ENCODE data around the gene NFYC.

Gene NFYC

DNA sequence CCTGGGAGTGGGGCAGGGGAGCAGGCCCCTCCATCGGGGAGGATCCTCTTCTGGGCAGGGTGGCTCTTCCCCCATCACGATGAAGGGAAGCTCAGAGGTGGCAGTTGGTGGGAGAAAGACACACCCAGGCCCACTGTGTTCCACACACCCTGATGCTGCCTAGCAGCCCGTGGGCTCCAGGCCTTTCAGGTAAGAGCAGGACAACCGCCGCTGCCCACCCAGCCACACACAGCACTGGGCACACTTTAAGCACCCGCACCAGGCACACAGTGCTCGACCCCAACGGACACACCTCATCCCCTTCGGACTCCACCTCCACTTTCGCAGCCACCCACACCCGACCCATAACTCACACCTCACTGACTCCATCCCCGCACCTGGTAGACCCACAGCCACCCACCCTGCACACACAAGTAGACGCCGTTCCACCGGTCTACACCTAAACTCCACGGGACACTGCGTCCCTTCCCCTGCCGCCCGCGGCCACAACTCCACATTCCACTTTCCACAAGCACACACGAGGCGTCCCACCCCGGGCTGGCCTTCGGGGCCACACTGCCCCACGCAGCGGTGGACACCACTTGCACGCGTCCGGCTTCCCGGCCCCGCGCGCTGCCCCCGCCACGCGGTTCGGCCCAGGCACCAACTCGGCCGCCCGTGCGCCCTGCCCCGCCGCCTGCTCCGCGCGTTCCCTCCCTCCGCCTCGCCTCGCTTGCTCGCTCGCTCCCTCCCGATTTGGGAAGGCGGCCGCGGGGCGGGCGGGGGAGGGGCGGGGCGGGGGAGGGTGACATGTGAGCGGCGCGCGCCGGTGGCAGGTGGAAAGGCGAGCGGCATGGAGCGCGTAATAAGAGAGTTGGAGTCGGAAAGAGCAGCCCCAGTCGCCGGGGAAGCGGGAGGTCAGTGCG, 91.7 kb downstream of the NFYC start, which contains the start of gene KCNQ4:
Gene KCNQ4, plus strand, starts transcription at position 787 of the 905 bp plus-strand sequence. CDS start 307 bp downstream, outside the sequence.
- no peak for DNase-seq (ENCODE audit: low read depth)

DNA sequence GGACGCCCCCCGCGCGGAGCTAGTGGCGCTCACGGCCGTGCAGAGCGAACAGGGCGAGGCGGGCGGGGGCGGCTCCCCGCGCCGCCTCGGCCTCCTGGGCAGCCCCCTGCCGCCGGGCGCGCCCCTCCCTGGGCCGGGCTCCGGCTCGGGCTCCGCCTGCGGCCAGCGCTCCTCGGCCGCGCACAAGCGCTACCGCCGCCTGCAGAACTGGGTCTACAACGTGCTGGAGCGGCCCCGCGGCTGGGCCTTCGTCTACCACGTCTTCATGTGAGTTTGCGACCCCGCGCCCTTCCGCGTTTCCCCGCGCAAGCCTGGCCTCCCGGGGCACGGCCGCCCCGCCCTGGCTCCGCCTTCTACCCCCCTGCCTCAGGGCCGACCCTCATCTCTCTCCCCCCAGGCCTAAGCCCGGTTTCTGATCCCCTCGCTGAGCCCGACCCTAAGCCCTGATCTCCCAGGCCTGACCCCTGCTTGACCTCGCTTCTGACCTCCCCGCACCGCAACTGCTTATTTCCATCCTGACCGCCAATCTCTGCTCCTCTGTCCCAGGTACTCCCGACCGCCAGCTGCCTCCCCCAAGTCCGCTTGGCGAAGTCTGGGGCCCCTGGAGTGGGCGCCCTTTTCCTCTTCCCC, 92.8 kb downstream of the NFYC start:
- DNase-seq (ENCODE audit: low read depth), result no peak

DNA sequence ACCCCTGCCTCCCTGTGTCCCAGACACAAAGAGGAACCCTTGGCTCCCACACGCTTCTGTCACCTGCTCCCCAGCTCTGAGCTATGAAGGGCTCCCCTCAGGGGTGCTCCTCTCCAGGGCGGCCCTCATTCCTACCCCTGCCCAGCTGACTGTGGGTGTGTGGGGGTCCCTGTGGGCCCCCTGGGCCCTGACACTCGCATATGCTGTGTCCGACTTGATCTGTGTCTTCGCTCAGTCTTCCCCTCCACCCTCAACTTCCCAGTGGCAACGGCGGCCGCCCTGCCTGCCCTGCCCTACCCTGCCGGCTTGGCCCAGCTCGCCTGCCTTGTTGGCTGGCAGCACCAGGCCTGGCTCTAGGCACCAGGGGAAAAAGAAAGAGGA, 93.3 kb downstream of the NFYC start:
- no peak for DNase-seq (ENCODE audit: low read depth)

DNA sequence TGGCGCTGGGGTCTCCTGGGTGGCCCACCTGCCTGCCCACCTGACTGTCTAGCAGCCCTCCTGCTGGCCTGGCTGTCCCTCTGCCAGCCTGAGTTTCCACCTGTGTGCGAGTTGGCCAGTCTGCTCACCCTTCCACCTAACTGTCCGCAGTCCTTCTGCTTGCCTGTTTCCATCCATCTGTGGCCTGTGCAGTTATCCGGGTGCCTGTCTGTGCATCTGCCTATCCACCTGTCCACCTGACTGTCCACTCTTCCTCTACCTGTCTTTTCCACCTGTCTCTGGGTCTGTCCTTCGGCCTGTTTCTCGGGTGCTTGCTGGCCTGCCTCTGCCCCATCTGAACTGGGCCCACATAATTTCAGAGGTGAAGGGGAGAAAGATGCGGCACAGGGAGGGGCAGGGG, 93.9 kb downstream of the NFYC start:
- no peak for DNase-seq (ENCODE audit: low read depth)

DNA sequence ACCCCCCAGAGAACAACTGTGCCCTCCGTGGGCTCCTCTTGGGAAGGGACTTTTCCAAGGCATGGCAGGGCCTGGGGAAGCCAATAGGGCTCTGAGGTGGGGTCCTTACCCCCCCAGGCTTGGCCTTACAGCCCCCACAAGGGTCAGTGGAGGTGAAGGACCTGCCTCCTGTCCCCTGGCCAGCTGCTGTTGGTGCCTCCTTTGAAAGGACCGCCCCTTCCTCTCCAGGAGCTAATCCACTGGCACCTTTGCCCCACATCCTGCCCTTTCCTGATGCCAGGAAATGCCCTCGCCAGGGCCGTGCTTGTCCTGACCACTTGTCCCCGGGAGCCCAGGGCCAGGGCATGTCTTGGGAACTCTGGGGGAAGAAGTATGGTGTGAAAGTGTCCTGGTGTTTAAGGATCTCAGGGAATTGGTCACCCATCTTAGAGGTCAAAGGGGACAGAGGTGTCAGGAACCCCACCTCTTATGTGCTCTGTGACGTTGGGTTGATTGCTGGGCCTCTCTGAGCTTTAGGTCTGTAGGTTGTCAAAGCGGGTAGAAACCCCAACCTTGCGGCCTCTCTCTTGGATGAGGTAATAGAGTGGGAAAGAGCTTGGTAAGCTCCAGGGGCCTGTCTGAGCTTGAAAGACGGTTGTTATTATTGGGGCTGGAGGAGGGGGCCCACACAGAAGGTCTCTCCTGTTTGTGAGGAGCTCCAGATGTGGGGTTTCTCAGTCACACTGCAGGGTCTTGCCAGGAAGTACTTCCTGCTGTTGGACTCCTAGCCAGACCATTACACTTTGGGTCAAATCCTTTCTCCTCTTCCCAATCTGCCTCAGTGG, 94.9 kb downstream of the NFYC start:
- no peak for DNase-seq (ENCODE audit: low read depth)

DNA sequence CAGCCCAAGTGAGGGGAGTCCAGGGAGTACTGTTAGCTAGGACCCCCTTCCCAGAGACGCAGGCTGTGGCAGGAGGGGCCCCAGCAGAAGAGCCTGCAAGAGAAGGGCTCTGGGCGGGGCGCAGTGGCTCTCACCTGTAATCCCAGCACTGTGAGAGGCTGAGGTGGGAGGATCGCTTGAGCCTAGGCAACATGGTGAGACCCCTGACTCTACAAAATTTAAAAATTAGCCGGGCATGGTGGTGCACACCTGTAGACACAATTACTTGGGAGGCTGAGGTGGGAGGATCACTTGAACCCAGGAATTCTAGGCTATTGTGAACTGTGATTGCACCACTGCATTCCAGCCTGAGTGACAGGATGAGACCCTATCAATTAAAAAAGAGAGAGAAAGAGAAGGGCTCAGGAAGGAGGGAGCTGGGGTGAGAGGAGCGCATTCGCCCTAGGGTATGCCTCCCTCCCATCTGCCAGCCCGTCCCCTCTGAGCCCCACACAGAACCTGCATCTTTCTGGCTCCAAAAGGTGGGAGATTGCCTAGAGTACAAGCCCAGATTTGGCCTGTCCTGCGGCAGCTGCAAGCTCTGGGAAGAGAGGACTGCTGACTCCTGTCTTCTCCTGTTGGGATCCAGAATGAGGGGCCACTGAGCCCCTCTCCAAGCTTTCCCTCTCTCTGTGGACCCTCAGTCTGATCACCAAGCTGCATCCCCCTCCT, 95.6 kb downstream of the NFYC start:
- no peak for DNase-seq (ENCODE audit: low read depth)

DNA sequence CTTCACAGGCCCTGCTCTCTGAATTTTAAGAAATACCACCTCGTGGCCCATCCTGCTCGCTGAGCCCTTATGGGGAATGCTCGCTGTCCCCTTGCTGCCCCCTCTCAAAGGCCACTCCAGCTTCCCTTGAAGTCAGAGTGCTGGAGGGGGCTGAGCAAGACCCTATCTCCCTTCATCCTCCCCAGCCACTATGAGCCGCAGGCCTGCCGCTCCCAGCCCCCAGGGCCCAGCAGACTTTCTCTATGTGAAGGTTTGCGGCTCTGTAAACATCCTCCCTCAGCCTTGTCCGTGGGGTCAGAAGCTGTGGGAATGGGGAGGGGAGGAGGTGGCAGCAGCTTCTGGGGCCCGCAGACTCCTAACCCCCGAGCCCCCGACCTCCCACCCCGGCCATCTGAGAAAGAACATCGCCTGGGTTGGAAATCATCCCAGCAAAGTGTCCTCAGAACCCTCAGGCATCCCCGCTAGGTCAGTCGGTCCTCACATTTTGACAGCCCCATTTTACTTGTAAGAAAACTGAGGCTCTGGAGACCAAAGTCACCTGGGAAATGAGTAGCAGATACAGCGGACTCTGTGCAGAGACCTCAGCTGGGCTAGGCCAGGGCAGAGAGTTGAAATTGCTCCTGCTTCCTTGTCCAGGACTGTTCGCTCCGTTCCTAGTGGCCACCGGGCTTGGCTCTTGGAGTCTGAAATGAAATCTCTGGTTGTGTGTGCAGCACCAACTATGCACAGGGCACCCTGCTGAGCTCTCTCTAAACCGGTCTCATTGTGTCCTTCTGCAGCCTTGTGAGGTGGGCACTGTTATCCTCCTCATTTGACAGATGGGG, 96.4 kb downstream of the NFYC start:
- no peak for DNase-seq (ENCODE audit: low read depth)

DNA sequence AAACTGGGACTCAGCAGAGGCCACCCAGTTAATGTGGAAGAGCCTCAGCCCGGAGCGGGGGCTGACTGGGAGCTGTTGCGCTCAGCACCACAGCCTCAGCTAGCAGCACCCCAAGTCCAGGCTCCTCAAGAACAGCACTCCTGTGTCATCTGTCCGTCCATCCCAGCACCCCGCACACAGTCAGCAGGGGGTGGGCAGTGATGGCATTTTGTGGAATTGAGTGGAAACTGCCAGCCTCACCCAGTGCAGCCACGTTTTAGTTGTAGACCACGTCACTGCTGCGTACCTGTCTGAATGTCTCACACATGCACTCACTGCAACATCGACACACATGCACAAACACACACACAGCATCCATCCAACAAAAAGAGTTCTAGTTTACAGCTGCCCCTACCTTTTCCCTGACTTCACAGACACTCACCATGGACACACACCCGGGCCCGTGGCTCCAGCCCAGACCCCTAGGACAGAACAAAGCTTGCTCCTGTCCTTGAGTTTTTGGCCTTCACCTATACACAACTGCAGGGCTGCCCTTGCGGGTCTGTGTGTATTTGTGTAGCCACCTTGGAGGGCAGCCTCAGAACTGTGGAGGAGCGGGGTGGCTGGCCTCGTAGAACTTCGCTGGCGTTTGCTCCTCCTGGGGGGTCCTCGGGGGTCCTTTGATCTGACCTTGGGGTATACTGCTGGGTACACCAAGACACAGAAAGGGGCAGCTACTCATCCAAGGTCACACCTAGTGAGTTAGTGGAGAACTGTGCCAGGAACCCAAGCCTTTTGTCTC, 97.2 kb downstream of the NFYC start:
- DNase-seq (ENCODE audit: low read depth), result no peak

DNA sequence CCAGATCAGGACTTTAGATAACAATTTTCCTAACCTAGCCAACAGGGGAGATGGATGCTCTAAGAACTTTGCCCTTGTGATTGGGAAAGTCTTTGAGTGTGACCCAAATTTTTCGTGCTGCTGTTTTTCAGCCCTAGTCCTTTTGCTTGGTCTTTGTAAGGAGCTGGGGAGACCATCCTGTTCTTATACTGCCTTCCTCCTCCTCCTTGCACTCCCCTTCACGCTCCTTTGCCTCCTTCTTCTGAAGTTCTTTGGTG, 97.8 kb downstream of the NFYC start:
- DNase-seq (ENCODE audit: low read depth), result no peak

DNA sequence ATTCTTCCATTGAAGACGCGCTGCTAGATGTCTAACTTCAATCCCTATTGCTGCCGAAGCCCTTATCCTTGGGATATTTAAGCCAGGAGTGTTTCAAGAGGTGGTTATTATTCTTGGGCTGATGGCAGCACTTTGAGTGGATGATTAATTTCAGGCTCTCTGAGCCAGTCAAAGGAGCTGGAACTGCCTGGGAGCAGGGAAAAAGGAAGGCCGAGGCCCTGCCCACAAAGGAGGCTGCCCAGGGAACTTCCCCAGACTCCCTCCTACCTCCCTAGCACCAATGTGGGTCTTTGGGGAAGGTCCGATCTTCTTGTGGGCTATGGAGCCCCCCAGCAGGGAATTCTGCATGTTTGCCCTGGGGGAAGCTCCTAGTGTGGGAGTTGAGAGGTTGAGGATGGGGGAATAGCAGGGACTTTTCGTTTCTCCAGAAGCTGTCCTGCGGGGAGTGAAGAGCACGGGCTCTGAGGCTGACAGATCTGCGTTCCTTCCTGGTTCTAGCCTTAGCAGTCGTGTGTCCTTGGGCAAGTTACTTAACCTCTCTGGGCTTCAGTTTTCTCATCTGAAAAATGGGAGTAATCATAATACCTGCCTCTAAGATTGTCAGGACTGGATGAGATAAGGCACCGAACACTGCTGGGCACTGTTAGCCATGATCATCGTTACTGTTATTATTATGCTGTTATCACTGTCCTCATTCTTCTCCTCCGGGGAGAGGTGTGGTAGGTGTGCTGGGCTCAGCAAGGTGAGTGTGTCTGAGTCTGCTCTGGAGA, 98.3 kb downstream of the NFYC start:
- DNase-seq (ENCODE audit: low read depth), result no peak

DNA sequence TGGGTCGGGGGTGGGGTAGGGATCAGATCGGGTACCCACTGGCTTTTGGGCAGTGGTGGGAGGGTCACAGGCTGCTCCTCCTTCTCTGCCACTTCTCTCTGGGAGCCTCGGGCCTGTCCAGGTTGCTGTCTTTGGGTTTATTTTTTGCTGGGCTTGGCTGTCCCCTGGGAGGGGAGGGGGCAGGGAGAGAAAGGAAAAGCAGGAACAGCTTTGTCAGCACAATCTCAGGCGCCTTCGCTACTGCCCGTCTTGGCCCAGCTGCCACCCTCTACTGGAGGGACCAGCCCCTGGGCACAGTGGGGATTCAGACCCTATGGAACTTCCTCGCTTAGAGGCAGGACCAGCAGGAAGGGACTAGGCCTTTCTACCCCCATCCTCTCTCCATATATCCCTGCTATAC, 100.5 kb downstream of the NFYC start:
- DNase-seq (ENCODE audit: low read depth), result no peak

DNA sequence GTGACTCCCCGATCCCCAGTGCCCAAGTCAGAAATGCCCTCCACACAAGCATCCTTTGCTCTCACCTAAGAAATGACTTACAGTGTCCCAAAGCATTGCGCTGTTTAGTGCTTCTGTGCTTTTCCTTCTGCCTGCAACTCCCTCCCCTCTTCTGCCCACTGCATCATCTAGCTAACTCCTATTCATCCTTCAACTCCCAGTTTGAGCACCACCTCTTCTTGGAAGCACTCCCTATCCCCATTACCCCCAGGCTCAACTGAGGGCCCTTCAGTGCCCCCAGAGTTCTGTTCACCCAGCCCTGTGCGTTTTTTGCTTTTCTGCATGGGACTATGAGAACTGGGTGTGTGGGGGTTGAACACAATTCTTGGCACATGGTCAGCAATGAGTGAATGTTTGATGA, 102.1 kb downstream of the NFYC start:
- no peak for DNase-seq (ENCODE audit: low read depth)

DNA sequence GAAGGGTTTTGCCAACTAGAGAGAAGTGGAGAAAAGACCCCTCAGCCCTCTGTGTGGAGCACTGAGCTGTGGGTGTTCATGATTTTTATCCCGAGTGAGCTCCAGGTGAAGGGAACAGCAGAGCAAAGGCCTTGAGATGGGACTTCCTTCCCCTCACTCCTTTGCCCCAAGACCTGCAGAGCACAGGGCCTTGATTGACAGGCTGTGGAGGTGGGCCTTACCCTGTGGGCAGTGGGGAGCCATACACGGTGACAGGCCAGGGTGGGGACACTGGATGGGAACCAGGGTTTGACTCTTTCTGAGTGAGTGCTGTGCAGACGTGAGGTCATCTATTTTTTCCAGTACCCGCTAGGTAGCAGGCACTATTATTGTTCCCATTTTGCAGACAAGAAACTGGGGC, 102.5 kb downstream of the NFYC start:
- DNase-seq (ENCODE audit: low read depth), result no peak

DNA sequence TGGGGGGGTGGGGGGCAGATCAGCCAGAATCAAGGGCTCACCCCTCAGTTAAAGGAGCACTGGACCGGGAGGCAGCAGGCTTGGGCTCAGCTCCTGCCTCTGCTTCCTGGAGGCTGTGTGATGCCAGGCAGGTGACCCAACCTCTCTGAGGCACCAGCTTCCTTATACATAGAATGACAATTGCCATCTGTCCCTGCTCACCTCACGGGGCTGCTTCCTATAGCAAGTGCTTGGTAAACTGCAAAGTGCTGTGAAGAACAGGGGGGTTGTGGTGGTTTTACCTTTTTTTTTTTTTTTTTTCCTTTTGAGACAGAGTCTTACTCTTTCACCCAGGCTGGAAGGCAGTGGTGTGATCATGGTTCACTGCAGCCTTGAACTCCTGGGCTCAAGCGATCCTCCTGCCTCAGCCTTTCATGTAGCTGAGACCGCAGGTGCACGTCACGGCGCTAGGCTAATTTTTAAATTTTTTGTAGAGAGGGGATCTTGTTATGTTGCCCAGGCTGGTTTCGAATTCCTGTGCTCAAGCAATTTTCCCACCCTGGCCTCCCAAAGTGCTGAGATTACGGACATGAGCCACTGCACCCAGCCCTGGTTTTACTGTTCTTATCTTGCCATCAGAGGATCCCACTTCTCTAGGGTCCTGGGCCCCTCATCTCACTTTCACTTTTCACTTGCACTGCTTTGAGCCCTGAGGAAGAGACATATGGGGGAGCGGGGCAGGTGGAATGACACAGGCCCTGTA, 103.6 kb downstream of the NFYC start:
- no peak for DNase-seq (ENCODE audit: low read depth)

DNA sequence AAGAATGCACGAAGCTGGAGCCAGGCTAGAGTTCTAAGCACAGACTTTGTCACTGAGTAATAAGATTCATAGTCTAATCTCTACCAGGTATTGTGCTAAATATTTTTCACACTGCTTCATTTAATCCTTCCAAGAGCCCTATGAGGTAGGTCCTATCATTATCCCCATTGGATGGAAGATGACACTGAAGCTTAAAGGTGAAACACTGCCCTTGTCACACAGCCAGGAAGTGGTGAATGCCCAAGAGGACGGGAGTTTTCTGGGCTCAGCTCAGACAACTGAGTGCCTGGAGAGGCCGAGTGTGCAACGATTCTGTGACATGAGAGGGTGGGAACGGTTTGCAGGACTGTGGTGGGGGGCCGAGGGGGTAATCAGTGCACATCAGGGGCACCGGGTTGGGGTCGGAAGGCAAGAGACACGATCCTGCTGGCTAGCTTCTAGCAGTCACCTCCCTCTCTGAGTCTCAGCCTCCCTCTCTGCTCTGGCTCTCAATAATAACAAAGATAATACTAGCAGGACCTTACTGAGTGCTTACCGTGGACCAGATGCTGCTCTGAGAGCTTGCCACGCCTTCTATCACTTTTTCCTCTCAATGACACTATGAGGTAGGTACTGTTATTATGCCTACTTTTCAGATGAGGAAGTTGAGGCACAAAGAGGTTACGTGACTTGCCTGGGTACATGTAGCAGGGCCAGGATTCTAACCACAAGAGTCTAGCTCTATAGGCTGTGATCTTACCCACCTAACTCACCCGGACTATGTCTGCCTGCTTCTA, 104.5 kb downstream of the NFYC start:
- DNase-seq (ENCODE audit: low read depth), result no peak

DNA sequence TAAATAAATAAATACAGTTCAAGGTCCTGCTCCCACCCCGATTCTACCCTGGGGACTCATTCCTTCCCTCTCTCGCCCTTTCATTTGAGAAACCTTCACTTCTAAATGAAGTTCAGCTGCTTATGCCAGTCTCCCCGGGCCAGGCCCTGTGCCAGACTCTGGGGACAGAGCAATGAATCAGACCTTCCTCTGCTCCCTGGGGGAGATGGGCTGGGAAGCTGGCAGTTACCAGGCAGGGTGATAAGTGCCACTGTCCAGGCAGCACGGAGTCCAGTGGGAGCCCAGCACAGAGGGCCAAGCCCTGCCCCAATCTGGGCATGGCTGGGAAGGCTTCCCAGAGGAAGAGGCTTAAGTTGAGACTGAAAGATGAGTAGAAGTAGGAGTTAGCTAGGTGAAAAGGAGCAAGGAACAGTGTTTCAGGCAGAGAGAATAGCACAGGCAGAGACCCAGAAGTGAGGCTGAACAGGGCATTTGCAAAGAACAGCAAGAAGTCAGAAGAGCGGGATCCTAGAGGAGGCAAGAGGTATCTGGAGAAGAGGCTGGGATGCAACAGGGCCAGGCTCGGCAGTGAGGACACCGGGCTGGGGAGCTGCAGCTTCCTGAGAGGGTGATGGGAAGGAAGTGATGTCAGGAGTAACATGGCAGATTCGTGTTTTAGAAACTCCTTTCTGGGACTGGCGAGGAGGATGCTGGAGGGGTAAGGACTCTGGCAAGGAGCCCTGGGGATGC, 105.6 kb downstream of the NFYC start:
- DNase-seq (ENCODE audit: low read depth), result no peak

DNA sequence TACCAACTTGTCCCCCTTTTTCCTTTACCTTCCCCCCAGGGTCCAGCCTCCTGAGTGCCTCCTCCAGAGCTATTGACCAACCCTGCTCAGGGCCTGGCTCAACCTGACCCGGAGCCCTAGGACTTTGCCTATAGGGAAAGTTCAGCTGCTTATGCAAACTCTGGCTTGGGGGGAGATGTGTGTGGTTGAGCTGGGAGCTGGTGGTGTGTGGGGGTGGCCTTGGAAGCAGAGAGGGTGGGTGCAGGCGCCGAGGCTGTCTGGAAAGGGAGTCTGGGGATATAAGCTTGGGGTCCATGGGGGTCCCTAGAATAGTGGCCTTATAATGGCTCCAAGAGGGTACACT, 106.1 kb downstream of the NFYC start:
- DNase-seq (ENCODE audit: low read depth), result no peak
